ENCODE measurements around the gene CLBA1. TPM values are rescaled to one million over a fixed set of nuclear protein-coding genes. Genes with fewer than 3 reads are reported as not detected.

Gene CLBA1
- polyA plus RNA-seq, 1 of the 3 experiments (the other 2 are of a cell fraction), result 18.5 TPM

GRCh38 chr14:104956290-104956890 lies 29.2 kb upstream of the CLBA1 start:
- Histone ChIP-seq H4K20me1 (ENCODE audit: insufficient read depth) (0 out of 2 replicates have a peak, but pooled peaks cover 6% of the 10 kb centered on the region), H3F3A (replicated peaks; ENCODE audit: insufficient read depth) (no peaks in the 10 kb centered on the region), H3K9me2 (no peaks in the 10 kb centered on the region), H3K27ac (ENCODE audit: low read depth in 2 of 2, low read length in 1 of 2) (no peak overlapping the region), H3K27me3 (ENCODE audit: insufficient read depth) (no peaks in the 10 kb centered on the region), H3K9me3 (no peaks in the 10 kb centered on the region), H3K9ac (no peak overlapping the region), H3K79me2 (ENCODE audit: insufficient read depth) (peaks cover 30% of the 10 kb centered on the region), H3K4me1 (ENCODE audit: control insufficient read depth in 1 of 2, insufficient read depth in 2 of 2, low read depth in 1 of 2, low read length in 1 of 2) (no peaks in the 10 kb centered on the region), H3K4me3 (ENCODE audit: low read depth in 2 of 2, low read length in 1 of 2) (no peak overlapping the region), H2AFZ (ENCODE audit: low read depth) (no peak overlapping the region), H3K4me2 (no peak overlapping the region), H3K36me3 (replicated peaks in 1 of 2; ENCODE audit: control insufficient read depth in 1 of 2, insufficient read depth in 2 of 2, low read length in 1 of 2) (peaks cover 29 to 45% of the 10 kb centered on the region in 2 experiments)
- CTCF ChIA-PET, result interaction anchor here (1.6 to 2.1 kb wide), 4 partner anchors 11 to 131 kb away, joined by 4 to 11 read pairs (median 4); no protein-coding TSS in a partner anchor
- POLR2A ChIA-PET, result no interaction called here
- DNase-seq, result no peak
- WGBS (ENCODE audit: low lambda C conversion rate), result 92% methylated on average over 10 of the region's 14 CpGs
- no peak for TF ChIP-seq FOSL2 (IDR thresholded peaks at IDR 0.05; ENCODE audit: borderline replicate concordance, low read depth)
- no peak for TF ChIP-seq CTCF (IDR thresholded peaks at IDR 0.05)
- no peak for TF ChIP-seq TEAD4 (IDR thresholded peaks at IDR 0.05; ENCODE audit: borderline replicate concordance, insufficient read depth)
- no peak for TF ChIP-seq SIN3A (IDR thresholded peaks at IDR 0.05; ENCODE audit: borderline replicate concordance, low read depth, low read length)
- TF ChIP-seq FOXJ3 (CRISPR knock-in tag; IDR thresholded peaks at IDR 0.05), result no peak
- no peak for TF ChIP-seq REST (IDR thresholded peaks at IDR 0.05; ENCODE audit: low read depth, low read length)
- no peak for TF ChIP-seq GABPA (IDR thresholded peaks at IDR 0.05; ENCODE audit: low read depth)
- TF ChIP-seq NRF1 (IDR thresholded peaks at IDR 0.05; ENCODE audit: low read depth, low read length), result no peak
- TF ChIP-seq JUND (IDR thresholded peaks at IDR 0.05), result no peak
- no peak for TF ChIP-seq MXI1 (IDR thresholded peaks at IDR 0.05; ENCODE audit: low read depth, low read length)
- no peak for TF ChIP-seq RXRA (IDR thresholded peaks at IDR 0.05; ENCODE audit: borderline replicate concordance, low read depth)
- TF ChIP-seq ELF1 (IDR thresholded peaks at IDR 0.05), result no peak
- TF ChIP-seq POLR2AphosphoS5 (IDR thresholded peaks at IDR 0.05; ENCODE audit: low read depth, low read length), result no peak
- no peak for TF ChIP-seq PBX3 (IDR thresholded peaks at IDR 0.05)
- no peak for TF ChIP-seq EZH2phosphoT487 (IDR thresholded peaks at IDR 0.05; ENCODE audit: borderline replicate concordance, low read depth)
